Measurements from ENCODE around the gene ODR4.

DNA sequence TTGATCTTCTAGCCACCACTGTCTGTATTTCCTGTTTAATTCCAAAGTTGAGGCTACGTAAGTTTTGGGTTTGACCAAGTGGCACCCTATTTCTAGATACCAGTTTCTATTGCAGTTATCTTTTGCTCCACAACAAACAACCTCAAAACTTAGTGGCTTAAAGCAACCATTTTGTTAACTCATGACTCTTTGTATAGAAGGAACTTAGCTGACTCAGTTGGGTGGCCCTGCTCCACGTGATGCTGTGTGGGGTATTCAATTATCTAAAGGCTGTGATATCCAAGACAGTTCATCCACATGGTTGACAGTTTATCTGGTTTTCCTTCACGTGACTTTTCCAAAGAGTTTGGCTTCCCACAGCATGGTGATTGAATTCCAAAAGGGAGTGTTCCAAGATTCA, 50.5 kb downstream of the ODR4 start:
- TF ChIP-seq, protein P1, sequence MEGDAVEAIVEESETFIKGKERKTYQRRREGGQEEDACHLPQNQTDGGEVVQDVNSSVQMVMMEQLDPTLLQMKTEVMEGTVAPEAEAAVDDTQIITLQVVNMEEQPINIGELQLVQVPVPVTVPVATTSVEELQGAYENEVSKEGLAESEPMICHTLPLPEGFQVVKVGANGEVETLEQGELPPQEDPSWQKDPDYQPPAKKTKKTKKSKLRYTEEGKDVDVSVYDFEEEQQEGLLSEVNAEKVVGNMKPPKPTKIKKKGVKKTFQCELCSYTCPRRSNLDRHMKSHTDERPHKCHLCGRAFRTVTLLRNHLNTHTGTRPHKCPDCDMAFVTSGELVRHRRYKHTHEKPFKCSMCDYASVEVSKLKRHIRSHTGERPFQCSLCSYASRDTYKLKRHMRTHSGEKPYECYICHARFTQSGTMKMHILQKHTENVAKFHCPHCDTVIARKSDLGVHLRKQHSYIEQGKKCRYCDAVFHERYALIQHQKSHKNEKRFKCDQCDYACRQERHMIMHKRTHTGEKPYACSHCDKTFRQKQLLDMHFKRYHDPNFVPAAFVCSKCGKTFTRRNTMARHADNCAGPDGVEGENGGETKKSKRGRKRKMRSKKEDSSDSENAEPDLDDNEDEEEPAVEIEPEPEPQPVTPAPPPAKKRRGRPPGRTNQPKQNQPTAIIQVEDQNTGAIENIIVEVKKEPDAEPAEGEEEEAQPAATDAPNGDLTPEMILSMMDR (IDR thresholded peaks at IDR 0.05) = no peak
- no peak for TF ChIP-seq ZFX (IDR thresholded peaks at IDR 0.05; ENCODE audit: borderline replicate concordance)
